NK-92 (cell line): Measurements from ENCODE around the gene PDPK1.

ENCODE experiments used
- DNase-seq: peaks from one replicate; lab custom pipeline; 2025; ENCODE audit not compliant: unreplicated experiment; lab: John Stamatoyannopoulos, UW

PDPK1 gene

GRCh38 chr16:2507052-2507659, 30.7 kb upstream of the PDPK1 start:
- no peak for DNase-seq

GRCh38 chr16:2507665-2508064, 30.2 kb upstream of the PDPK1 start:
- no peak for DNase-seq

GRCh38 chr16:2508722-2509400, 29.0 kb upstream of the PDPK1 start:
- no peak for DNase-seq

DNA sequence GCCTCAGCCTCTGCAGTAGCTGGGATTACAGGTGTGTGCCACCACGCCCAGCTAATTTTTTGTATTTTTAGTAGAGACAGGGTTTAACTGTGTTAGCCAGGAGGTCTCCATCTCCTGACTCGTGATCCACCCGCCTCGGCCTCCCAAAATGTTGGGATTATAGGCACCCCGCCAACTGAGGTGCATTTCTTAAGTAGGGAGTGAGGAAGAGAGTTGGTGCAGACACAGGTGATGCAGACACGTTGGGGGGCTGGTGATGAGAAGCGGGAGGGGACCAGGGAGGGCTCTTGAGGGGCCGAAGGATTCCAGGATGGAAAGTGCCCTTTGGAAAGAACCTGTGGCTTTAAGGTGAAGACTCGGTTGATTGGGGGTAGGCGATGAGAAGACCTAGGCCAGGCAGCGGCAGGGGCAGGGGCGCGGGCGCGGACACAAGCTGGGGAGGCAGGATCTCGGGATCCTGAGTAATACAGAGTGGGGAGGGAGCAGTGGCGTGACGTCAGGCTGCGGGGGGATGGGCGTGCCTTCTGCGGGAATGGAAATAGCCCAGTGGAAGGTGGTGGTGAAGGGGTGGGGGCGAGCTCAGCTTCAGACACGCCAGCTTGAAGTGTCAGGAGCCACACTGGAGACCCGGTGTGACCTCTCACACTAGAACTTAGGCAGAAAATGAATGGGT, 26.6 kb upstream of the PDPK1 start:
- no peak for DNase-seq

DNA sequence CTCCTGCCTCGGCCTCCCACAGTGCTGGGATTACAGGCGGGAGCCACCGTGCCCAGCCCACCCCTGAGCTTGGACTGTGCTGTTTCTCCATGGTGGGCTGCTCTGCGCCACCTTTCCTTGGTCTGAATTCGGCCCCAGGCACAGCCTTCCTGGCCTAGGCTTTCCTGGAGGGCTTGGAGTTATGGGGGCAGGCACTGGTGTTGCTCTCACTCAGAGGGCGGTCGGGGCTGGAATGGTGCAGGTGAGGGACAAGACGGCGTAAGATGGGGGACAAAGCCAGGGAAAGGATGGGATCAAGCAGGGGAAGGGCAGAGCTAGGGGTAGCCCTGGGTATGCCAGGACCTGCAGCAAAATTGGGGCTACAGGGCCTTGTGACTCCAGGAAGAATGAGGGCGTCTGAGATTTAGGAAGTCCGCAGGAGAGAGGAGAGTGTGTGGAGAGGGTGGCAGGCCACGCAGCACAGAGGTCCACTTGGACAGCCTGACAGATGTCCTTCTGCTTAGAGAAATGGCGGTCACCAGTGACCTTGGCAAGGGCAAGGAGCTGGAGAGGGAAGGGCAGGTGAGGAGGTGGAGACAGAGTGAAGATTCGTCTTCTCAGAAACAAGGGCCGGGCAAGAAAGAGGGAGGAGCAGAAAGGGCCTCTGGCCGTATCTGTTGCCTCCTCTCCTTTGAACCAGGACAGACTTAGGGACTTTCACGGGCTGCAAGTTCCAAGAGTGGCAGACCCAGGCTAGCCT, 25.7 kb upstream of the PDPK1 start:
- DNase-seq = no peak

DNA sequence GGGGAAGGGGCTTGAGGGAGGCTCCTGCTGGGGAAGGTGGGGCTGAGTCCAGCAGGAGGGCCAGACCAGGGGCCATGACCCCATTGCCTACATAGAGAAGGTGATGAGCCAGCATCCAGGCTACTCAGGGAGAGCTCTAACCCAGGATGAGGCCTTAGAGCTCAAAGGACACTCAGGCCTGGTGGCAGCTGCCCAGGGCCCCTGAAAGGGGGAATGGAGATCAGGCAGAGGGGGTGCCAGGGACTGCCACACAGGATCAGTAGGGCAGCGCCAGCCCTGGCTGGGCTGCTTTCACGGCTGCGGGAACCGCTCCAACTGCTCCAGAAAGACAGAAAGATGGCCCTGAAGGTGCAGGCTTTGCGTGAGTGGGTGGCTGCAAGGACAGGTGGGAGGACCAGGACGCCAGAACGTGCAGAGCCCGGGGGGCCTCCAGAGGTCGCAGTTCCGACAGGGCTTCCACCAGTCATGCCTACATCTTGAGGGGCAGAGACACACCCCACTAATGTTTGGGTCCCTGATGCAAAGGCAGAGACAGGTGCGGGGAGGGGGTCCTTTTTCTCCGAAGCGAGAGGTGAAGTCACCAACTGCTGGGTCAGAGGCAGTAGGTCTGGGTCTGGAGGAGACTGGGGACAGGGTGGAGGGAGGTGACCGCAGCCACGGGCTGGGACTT, 25.0 kb upstream of the PDPK1 start:
- DNase-seq = no peak

DNA sequence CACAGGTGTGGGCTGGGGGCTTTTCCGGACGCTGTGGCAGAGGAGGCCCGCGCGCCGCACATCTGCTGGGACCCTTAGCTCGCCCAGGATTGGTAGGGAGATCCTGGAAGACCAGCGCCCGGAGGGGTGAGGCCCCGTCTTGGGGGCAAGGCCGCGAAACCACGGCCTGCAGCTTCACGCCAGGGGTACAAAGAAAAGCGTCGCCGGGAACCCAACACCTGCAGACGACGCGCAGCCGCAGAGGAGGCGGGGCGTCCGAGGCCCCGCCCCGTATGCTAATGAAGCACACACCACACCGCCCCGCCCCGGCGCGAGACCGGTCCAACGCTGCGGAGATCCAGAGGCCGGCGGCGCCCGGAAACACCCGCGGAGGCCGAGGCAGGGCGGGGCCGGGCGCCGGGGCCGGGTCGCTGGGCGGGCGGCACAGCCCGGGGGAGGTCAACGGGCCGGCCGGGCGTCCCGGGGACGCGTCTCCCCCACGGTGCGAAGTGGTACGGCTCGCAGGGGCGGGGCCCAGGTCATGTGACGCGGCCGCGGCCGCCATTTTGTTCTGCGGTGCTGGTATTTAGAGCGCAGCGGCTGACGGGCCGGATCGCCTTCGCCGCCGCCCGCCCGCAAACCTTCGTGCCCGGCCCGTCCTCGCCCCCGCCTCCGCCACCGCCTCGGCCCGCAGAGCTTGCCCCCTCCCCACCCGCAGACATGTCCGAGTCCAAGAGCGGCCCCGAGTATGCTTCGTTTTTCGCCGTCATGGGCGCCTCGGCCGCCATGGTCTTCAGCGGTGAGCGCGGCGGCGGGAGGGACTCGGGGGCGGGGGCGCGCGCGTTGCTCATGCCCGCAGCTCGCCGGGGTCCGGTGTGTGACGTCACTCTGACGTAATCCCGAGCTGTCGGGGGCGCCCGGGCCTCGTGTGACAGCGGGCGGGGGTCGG, 24.2 kb upstream of the PDPK1 start, which contains the start of gene ATP6V0C:
Gene ATP6V0C (plus strand): TSS at position 548 of the 928 bp plus-strand sequence. CDS start 152 bp downstream, at position 700.
- peak; percentile 55 for DNase-seq

DNA sequence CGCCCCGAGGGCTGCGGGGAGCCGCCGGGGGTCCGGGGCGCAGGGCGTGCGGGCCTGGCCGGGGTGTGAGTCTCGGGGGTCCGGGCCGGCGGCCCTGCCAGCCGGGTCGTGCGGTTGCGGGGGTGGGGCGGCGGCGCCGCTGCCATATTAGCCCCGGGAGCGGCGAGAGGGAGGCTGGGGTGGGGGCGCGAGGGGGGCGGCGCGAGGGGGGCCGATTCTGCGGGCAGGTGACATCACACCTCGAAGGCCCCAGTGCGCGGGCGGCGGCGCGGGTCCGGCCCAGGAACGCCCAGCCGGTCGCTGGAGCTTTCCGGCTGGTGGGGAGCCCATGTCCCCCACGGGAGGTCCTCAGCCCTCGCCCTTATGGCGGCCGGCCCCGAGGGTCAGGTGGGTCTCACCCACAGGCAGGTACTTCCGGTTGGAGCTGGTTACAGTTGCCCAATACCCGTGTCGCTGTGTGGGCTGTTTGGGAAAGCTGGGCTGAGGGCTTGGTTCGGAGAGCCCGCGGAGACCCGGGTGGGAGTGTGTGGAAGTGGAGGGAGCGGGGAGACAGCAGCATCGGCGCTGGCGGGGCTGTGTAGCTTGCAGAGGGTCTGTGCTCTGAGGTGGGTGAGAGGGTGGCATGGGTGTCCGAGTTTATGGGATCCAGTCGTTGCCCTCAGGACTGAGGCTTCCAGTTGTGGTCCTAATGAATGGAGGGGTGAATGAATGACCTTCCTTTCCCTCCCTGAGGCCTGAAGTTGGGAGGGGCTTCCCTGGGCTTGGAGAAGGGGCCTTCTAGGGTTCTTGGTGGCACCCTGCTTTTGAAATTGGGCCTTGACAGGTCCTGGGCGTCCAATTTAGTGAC, 23.3 kb upstream of the PDPK1 start:
- no peak for DNase-seq

- no peak for DNase-seq
These were observed 22.5 kb upstream of the PDPK1 start for GRCh38 chr16:2515180-2515851.

DNA sequence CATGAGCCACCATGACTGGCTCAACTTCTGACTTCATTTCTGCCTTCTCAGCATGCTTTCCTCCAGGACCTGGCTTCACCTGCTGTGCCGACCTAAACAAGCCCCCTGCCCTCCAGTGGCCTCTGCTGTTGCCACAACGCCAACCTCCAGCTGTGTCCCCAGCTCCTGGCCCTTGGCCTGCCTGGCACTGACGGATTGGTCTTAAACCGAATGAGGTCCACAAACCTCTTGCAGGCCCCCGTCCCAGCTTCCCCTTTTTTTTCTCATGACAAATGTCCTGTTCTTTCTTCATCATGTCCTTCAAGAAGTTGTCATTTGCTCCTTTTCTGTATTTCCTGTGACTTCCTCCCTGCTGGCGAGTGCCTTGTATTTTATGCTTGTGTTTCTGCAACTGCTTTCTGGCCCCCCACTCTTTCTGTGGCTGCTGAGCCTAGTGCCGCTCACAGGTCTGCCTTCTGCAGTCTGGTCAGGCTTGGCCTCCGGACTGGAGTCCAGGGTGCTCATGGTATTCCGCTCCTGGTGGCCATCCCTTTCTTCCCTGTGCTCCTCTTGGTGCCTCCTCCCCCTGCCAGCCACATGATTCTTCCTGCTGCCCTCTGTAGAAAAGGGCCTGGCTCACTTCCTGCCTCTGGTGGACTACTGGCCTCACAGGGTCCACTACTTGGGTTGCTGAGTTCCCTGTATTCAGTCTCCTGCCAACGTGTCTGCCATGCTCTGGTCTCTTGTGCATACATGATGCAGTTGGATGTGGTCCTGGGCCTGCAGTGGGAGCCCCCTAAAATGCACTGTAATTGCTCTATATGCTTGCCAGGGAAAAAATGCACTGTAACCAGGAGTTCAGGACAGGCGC, 21.2 kb upstream of the PDPK1 start:
- DNase-seq = no peak

GRCh38 chr16:2517954-2518605, 19.7 kb upstream of the PDPK1 start:
- no peak for DNase-seq

- DNase-seq = no peak
These were observed 18.8 kb upstream of the PDPK1 start for GRCh38 chr16:2518823-2519710.

- DNase-seq = no peak
These were observed 18.1 kb upstream of the PDPK1 start for GRCh38 chr16:2519711-2520080.

- DNase-seq = no peak
These were observed 17.6 kb upstream of the PDPK1 start, which contains the start of gene AMDHD2 for GRCh38 chr16:2520097-2520783. Gene AMDHD2 (plus strand): TSS chr16:2520371. CDS start chr16:2520459, 88 bp downstream.

GRCh38 chr16:2520784-2521531, 16.9 kb upstream of the PDPK1 start:
- no peak for DNase-seq
